Uterus (tissue), 2 donors: ENCODE results near the gene CLIC3.

Source experiments
- POLR2A ChIP-seq, 2 donors: fragments of 450-650 bp; IDR thresholded peaks; one replicate each; pipeline ENCODE4 v1.6.1; 2016; ENCODE audit warnings: antibody characterized with exemption in 2 of 2, mild to moderate bottlenecking in 1 of 2, moderate library complexity in 1 of 2
- TF ChIP-seq, protein P1 (sequence below), 4 experiments: fragments of 200-600 bp in 2 of 4; fragments of 450-650 bp in 2 of 4; sonication (generic) in 2 of 4; IDR thresholded peaks; one replicate each; pipeline ENCODE4 v1.5.1; 2016 to 2019; ENCODE audit warnings: antibody characterized with exemption in 4 of 4, mild to moderate bottlenecking in 2 of 4, moderate library complexity in 1 of 4

DNA sequence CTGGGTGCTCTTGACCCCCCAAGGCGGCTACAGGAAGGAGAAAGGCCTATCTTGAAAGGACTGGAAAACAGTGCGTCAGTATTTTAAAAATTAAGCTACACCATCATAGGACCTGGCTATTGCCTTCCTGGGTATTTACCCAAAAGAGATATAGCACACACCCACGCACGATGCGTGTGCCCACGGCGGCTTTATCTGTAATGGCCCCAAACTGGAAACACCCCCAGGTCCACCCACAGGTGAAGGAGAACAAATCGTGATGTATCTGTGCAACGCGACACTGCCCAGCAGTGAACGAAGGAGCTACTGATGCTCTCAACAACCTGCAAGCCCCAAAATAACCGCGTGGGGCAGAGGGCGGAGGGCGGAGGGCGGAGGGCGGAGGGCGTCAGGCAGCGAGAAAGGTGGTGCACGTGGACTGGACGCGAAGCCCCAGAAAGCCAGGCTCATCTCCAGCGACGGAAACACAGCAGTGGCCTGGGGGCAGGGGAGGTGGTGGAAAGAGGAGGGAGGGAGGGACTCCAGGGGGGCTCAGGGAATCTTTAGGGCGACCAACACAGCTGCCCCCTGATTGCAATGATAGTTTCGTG, 31.4 kb downstream of the CLIC3 start:
- TF ChIP-seq, protein P1, sequence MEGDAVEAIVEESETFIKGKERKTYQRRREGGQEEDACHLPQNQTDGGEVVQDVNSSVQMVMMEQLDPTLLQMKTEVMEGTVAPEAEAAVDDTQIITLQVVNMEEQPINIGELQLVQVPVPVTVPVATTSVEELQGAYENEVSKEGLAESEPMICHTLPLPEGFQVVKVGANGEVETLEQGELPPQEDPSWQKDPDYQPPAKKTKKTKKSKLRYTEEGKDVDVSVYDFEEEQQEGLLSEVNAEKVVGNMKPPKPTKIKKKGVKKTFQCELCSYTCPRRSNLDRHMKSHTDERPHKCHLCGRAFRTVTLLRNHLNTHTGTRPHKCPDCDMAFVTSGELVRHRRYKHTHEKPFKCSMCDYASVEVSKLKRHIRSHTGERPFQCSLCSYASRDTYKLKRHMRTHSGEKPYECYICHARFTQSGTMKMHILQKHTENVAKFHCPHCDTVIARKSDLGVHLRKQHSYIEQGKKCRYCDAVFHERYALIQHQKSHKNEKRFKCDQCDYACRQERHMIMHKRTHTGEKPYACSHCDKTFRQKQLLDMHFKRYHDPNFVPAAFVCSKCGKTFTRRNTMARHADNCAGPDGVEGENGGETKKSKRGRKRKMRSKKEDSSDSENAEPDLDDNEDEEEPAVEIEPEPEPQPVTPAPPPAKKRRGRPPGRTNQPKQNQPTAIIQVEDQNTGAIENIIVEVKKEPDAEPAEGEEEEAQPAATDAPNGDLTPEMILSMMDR (IDR thresholded peaks at IDR 0.05) = no peak
- no peak for TF ChIP-seq POLR2A (IDR thresholded peaks at IDR 0.05)
